ENCODE data around the gene RUFY1.
A peak's percentile ranks its signal among the peaks of the same experiment; 100 is the strongest.
"Not testable (repeated sequence)": the region's sequence is repeated elsewhere in the genome, so short reads cannot be mapped to it uniquely, and the experiment has no call there.

The RUFY1 gene

GRCh38 chr5:179550511-179551342, at the start of gene RUFY1:
Gene RUFY1, plus strand, starts transcription at chr5:179550554. Its CDS starts 16 bp downstream, at chr5:179550570.
- peak in 50 of 51 donors; percentile 26 to 97 (median 77) for DNase-seq

- not testable (repeated sequence) for DNase-seq
Observed at GRCh38 chr5:179501997-179502396, 48.4 kb upstream of the RUFY1 start.

GRCh38 chr5:179502420-179502819, 47.9 kb upstream of the RUFY1 start:
- not testable (repeated sequence) for DNase-seq

- DNase-seq = no peak
Observed at GRCh38 chr5:179504191-179504590, 46.2 kb upstream of the RUFY1 start.

- no peak for DNase-seq
Observed at GRCh38 chr5:179504600-179505396, 45.6 kb upstream of the RUFY1 start.

GRCh38 chr5:179505636-179506261, 44.6 kb upstream of the RUFY1 start:
- DNase-seq = no peak

- DNase-seq = no peak
Observed at GRCh38 chr5:179509239-179509638, 41.1 kb upstream of the RUFY1 start.

- no peak for DNase-seq
Observed at GRCh38 chr5:179509845-179510244, 40.5 kb upstream of the RUFY1 start.

GRCh38 chr5:179512452-179513000, 37.8 kb upstream of the RUFY1 start:
- DNase-seq = no peak

GRCh38 chr5:179515501-179515900, 34.9 kb upstream of the RUFY1 start:
- not testable (repeated sequence) for DNase-seq

- DNase-seq = no peak
Observed at GRCh38 chr5:179516221-179516620, 34.1 kb upstream of the RUFY1 start.

GRCh38 chr5:179517746-179518145, 32.6 kb upstream of the RUFY1 start:
- not testable (repeated sequence) for DNase-seq

GRCh38 chr5:179518369-179518768, 32.0 kb upstream of the RUFY1 start:
- not testable (repeated sequence) for DNase-seq

- not testable (repeated sequence) for DNase-seq
Observed at GRCh38 chr5:179519416-179520070, 30.8 kb upstream of the RUFY1 start.

GRCh38 chr5:179522107-179522506, 28.2 kb upstream of the RUFY1 start:
- not testable (repeated sequence) for DNase-seq

GRCh38 chr5:179526978-179527377, 23.4 kb upstream of the RUFY1 start:
- DNase-seq = no peak

- DNase-seq = peak in 24 of 51 donors; percentile 2 to 58 (median 20)
Observed at GRCh38 chr5:179530069-179530998, 20.0 kb upstream of the RUFY1 start.

- DNase-seq = no peak
Observed at GRCh38 chr5:179533024-179533423, 17.3 kb upstream of the RUFY1 start.

- DNase-seq = no peak
Observed at GRCh38 chr5:179533907-179534306, 16.4 kb upstream of the RUFY1 start.

GRCh38 chr5:179534431-179534830, 15.9 kb upstream of the RUFY1 start:
- no peak for DNase-seq
